GM19395 (cell line): ENCODE measurements around the gene SLC4A5.
"Not testable (repeated sequence)": the region's sequence is repeated elsewhere in the genome, so short reads cannot be mapped to it uniquely, and the experiment has no call there.

Experiments used
- ATAC-seq: cut with Tn5 transposase; IDR thresholded peaks from one replicate; pipeline ENCODE4 v1.9.1; 2021; ENCODE audit warnings: mild to moderate bottlenecking, moderate library complexity; ENCODE audit not compliant: unreplicated experiment

The SLC4A5 gene

DNA sequence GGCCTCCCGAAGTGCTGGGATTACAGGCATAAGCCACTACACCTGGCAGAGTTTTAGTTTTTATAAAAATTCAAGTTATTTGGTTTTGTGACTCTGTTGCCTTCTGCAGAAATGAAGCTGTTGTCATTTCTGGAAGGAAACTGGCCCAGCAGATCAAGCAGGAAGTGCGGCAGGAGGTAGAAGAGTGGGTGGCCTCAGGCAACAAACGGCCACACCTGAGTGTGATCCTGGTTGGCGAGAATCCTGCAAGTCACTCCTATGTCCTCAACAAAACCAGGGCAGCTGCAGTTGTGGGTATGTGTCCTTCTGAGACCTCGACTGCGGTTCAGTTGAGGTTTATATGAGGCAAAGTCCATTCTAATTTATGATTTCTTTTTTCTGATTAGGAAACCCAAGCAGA is 137.6 kb downstream of the SLC4A5 start:
- ATAC-seq, result no peak

DNA sequence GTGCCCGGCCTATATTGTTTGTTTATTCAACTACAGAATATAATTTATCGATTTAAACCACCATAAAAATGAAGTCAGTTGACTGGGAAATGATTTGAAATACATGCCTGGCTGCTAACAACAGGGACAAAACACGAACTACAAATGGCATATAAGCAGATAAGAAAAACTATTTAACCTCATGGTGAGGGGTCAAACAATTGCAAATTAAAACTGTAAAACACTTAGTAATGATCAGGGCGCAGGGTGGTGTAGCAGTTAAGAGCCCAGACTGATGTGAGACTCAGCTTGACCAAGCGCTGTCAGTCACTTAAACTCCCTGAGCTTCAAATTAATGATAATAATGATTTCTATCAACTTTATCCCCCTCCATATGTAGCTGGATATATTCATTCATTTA is 138.1 kb downstream of the SLC4A5 start:
- no peak for ATAC-seq

DNA sequence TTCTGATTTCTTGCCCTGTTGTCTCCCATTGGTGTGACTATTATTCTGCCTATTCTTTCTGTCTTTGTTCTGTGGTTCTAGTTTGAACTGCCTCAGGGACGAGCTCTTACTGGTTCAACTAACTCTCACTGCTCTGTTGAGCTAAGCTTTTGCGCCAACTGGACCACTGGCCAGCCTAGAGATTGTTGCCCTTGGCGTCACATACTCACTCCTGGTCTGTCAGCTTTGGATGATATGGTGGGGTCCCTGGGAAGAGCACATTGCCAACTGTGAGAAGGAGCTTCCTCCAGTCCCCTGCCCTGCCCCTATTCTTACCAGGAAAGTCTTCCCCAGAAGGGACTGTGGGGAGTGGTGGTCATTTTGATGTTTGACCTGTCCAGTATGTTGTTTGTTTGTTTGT is 138.8 kb downstream of the SLC4A5 start:
- no peak for ATAC-seq

DNA sequence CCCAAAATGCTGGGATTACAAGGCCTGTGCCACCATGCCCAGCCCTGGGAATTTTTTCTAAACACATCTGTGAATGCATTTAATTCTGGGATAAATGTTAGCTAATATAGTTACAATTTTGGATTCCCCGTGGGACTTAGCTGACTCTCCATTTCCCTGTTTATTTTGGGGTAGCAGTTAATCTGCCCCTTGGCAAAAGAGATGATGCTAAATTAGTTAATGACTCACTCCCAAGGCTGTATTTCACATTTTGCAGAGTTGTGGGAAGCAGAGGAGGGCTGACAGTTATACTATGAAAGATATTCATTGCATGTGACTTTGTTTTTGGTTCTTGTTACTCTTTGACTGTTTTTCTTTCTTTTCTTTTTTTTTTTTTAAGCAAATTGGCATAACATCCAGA is 141.6 kb downstream of the SLC4A5 start:
- no peak for ATAC-seq

DNA sequence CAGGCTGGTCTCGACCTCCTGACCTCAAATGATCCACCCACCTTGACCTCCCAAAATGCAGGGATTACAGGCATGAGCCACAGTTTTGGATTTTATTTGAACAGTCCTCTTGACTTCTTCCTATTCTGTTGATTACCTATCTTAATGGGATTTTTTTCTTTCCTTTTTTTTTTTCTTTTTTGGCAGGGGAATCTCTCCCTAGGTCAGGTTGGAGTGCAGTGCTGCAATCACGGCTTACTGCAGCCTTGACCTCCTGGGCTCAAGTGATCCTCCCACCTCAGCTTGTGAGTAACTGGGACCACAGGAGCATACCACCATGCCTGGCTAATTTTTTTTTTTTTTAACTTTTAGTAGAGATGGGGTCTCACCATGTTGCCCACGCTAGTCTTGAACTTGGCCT is 142.0 kb downstream of the SLC4A5 start:
- ATAC-seq, result no peak

DNA sequence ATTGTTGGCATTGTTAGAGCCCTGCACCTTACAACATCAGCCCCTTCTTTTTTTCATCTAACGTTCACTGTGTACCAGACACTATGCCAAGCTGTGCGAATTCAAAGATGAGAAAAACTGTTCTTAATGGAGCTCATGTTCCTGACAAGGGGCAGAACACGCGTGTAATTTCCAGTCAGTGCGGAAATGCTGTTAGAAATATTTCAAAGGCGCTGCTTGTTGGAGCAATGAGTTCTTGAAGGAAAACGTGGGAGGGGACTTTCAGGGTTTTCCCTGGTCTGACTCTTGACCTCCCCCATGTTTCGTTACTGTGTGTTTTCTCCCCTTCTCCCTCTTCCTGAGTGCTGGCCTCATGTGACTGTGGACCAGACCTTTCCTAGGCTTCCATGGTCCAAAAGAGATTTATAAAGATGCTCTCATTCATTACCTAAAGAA is 143.3 kb downstream of the SLC4A5 start:
- ATAC-seq, result no peak

DNA sequence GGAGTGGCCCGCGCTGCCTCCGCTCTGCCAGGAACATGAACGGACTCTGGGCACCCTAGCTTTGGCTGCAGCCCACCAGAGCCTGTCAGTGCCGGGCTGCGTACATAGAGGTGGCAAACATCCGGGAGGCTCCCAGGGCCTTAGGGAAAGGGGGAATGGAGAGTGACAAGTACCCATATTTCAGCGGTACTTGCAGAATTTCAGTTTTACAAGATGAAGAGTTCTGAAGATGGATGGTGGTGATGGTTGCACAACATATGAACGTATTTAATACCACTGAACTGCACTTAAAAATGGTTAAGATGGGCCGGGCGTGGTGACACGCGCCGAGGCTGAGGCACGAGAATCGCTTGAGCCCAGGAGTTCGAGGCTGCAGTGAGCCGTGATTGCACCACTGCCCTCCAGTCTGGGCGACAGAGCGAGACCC is 143.9 kb downstream of the SLC4A5 start:
- no peak for ATAC-seq

DNA sequence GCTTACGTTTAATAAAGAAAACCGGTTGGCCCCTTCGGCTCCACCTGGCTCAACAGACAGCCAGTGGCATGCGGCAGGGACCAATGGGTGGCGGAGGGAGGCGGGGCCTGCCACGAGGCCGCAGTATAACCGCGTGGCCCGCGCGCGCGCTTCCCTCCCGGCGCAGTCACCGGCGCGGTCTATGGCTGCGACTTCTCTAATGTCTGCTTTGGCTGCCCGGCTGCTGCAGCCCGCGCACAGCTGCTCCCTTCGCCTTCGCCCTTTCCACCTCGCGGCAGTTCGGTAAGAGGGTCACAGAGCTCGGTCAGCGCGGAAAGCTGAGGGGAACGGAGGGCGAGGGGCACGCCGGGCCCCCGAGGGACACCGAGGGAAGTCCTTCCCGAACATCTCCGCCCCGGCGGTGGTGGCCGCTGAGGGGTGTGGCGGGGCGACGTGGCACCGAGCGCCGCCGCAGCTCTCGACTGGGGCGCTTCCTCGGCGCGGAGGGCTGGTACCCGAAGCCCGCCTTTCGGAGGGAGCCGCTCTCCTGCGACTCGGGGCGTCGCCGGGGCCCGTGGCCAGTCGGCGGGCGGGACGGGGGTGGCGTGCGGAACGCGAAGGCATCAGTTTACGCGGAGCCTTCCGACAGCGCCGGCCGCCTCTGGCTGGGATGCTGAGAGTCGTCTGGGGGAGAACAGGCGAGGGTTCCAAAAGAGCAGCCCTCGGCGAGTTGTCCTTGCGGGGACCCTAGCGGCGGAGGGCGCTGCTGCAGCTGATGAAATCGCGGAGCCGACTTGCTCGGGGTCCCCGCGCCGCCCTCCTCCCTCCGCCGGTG is 144.5 kb downstream of the SLC4A5 start, which contains the start of gene MTHFD2:
MTHFD2 (plus strand) TSS at position 155 of the 814 bp plus-strand sequence; CDS start at position 182, 27 bp downstream.
- peak; percentile 87 for ATAC-seq

DNA sequence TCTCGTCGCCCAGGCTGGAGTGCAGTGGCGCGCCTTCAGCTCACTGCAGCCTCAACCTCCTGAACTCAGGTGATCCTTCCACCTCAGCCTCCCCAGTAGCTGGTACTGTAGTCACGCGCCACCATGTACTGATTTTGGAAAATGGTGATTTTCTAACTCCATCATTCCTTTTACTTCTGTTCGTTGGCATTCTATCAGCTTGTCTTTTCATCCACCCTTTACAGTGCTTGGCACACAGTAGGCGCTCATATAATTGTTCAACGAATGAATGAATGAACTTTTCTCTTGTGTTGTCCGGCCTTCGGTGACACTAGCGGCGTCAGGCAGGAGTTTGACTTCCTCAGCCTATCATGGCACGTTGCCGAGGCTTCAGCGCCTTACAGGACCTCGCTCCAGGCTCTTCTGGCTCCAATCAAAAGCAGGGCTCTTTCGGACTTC is 145.2 kb downstream of the SLC4A5 start:
- no peak for ATAC-seq

DNA sequence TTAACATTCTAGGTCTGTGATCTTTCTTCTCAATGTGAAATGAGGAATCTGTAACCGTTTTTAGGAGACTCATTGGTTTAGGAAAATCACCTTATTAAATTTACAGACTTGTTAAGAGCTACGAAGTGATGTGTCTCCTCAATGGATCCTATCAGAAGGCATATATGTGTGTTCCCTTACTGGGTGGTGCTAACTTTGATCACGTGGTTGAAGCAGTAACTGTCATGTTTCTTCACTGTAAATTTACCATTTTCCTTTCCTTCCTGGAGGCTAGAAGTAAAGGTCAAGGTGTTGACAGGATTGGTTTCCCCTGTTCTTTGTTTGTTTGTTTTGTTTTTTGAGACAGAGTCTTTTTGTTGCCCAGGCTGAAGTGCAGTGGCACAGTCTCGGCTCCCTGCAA is 146.2 kb downstream of the SLC4A5 start:
- ATAC-seq, result no peak

DNA sequence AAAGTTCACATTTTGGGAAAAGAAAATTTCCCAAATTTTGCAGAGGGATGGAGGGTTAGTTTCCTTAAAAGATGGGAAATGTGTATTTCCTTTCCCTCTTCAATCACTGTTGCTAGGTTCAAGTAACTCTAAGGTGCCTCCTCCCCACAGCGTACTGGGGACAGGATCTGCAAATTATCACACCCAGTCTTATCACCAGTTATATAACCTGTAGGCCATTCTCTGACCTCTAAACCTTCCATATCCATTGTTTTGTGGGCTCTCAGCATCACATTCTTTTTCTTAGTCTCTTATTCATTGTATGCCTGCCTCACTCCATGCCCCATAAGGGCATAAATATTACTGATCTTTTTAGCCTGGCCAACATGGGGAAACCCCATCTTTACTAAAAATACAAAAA is 148.4 kb downstream of the SLC4A5 start:
- ATAC-seq, result no peak

DNA sequence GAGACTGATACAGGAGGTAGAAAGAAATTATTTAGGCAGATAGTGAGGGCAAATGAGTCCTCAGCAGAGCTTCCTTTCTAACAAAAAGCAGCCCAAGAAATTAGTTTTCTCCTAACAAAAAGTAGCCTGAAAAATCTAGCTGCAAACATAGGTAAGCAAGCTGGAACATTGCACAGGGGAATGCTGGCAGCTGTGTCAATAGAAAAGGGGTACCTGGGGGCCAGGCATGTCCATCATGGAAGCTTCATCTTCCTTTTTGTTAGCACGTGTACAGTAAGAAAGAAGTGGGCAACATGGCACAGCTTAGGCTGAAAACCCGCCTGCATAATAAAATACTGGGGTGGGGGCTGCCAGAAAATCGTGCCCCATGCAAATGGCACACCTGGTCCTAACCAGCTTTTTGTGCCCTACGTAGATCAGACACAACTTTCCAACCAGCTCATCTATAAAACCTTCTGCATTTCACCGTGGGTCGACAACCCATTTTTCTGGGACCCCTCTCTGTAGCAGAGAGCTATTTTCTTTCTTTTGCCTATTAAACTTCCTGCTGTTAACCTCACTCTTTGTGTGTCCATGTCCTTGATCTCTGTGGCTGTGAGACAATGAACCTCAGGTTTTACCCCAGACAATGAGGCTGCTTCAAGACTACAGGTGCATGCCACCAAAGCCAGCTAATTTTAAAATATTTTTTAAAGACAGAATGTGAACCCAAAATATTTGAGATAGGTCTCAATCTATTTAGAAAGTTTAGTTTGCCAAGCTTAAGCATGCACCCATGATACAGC is 151.4 kb downstream of the SLC4A5 start:
- ATAC-seq, result no peak

DNA sequence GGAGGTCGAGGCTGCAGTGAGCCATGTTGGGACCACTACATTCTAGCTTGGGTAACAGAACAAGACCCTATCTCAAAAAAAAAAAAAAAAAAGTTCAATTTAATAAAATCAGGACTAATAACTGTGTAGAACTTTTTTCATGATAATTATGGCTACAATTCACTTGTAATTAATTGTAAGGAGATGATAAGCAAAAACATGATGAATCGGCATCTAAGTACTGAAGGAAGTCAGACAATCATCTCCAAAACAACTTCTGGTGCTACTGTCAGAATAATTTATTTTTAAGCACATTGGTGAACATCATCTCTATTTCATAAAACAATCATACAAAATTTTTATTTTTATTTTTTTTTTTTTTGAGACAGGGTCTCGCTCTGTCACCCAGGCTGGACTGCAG is 154.5 kb downstream of the SLC4A5 start:
- ATAC-seq, result no peak

DNA sequence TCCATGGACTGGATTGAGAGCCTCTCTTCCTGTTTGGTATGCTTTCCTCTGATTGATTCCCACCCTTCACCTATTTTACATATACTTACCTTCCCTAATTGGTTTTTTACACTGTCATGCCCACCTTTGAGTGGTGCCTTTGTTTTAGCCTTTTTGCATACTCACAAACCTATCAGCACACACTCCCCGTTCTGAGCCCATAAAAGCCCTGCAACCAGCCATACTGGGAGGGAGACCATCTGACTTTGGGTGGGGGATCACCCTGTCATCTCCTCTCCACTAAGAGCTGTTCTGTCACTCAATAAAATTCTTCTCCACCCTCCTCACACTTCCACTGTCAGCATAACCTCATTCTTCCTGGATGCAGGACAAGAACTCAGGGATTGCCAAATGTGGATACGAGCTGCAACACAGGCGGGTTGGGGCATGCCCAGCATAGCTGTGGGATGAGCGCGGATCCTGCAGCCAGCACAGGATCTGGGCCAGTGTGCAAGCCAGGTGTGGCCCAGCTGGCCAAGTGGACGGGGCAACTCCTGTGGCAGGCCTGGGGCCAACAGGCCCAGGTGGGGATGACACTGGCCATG is 155.1 kb downstream of the SLC4A5 start:
- no peak for ATAC-seq

DNA sequence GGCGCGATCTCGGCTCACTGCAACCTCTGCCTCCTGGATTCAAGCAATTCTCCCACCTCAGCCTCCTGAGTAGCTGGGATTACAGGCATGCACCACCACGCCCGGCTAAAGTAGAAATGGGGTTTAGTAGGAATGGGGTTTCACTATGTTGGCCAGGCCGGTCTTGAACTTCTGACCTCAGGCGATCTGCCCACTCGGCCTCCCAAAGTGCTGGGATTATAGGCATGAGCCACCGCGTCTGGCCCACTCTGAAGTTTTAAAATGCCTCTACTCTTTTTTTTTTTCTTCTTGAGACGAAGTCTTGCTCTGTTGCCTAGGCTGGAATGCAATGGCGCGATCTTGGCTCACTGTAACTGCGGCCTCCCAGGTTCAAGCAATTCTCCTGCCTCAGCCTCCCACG is 156.5 kb downstream of the SLC4A5 start:
- not testable (repeated sequence) for ATAC-seq

DNA sequence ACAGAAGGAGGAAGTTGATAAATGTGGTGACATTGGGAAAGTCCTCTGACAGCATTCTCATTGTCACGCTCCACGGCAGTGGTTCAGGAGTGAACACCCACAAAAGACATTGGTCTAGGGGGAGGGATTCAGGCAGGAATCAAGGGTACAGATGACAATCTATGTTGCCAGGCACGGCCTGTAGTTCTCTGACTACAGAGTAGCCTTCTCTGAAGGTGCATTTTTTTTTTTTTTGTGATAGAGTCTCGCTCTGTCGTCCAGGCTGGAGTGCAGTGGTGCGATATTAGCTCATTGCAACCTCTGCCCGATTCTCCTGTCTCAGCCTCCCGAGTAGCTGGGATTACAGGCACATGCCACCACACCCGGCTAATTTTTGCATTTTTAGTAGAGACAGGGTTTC is 157.2 kb downstream of the SLC4A5 start:
- peak; percentile 73 for ATAC-seq

DNA sequence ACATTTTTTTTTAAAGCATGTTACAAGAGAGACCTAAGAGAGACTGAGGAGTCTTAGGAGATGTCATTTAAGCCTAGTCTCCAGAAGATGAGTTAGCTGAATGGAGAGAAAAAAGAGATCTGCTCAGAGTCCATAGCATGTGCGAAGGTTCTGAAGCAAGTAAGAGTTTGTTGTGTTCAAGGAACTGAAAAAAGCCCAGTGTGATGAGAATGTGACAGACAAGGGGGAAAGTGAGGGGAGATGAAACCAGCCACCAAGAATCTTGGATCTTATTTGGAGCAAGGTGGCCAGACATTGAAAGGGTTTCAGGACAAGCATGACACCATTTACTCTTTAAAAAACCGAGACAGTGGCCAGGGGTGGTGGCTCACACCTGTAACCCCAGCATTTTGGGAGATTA is 159.3 kb downstream of the SLC4A5 start:
- no peak for ATAC-seq

DNA sequence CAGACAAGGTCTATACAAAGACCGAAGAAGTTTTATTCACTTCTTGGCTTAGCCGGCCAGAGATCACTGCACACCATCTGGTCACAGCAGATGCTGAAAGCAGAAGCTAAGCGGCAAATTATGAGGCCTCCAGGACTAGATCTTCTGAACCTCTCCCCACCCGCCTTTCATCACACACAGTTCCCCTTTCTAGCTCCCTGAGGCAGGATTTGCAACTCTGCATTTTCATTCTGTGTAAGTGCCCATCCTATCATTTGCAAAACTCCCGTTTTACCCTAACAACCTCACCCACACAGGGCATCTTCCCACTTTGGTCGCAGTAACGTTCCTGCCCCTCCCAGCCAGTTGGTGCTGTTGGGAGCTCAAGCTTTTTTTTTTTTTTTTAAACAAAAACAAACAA is 161.5 kb downstream of the SLC4A5 start:
- ATAC-seq, result peak; percentile 33

DNA sequence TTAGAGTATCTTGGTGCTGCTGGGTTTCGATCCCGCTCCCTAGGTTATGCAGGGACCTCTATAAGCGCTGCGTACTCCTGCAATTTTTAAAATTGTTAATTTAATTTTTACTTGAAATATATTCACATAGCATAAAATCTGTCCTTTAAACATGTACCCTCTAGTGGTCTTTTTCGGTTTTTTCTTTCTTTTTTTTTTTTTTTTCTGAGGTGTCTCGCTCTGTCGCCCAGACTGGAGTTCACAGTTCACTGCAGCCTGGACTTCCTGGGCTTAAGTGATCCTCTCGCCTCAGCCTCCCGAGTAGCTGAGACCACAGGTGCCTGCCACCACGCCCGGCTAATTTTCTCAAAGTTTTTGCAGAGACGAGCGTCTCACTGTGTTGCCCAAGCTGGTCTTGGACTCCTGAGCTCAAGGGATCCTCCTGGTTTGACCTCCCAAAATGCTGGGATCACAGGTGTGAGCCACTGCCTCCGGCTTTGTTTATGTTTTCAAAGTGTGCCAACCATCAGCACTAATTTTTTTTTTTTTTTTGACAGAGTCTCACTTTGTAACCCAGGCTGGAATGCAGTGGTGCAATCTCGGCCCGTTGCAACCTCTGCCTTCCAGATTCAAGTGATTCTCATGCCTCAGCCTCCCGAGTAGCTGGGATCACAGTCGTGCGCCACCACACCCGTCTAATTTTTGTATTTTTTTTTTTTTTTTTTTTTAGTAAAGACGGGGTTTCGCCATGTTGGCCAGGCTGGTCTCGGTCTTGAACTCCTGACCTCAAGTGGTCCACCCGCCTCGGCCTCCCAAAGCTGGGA is 164.0 kb downstream of the SLC4A5 start:
- ATAC-seq, result peak; percentile 19

DNA sequence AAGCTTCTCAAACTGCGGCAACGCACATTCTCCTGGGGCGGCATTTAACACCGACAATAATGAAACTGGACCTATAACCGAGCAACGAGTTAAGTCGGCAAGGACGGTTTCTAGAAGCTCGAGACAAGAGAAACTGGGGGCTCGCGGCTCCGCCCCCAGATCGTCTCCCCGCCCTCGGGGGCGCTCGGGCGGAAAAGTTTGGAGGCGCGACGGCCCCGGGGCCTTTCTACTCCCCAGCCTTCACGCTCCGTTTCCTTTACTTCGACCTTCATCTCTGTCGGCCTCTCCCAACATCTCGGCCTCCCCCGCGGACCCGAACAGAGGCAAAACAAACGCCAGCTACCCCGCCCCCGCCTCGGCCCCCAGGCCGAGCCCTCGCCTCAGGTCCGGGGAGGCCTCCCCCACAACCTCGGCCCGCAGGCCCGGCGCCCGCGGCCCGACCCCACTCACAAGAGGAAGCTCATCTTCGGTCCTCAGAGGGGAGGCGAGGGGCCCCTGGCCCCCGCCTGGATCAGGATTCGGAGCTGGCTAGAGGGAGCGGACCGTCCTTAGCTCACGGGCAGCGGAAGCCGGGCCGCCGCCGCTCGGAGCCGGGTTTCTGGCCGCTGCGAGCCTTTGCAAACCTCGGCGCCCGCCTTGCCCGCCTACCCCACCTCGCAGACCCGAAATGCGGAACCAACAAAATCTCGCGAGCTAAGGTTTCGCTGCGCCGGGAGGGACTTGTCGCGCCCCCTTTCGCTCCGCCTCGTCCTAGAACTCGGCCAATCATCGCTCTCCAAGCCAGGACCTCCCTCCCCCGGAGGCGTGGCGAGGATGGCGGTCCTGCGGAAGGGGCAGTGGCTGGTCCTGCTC is 164.8 kb downstream of the SLC4A5 start, which contains the start of gene MOB1A:
MOB1A (minus strand) TSS at position 669 of the 852 bp plus-strand sequence; CDS start at position 464, 205 bp downstream.
- ATAC-seq, result peak; percentile 76
